Caco-2 (cell line): ENCODE measurements around the gene DNAAF8. TPM values are rescaled to one million over a fixed set of nuclear protein-coding genes. Genes with fewer than 3 reads are reported as not detected.

Source experiments
- BruUV-seq: library from RNA; stranded (reverse); fragments of 400-500 nt; replicated peaks from 2 replicates; lab custom pipeline; 2021; lab: Mats Ljungman, UMichigan
- CTCF ChIA-PET: fragments of 300-600 bp; sonication (Branson Sonifier 250); formaldehyde crosslinking; loops from one replicate; lab custom pipeline; 2022; ENCODE audit warnings: antibody characterized with exemption; lab: Charles Lee
- POLR2A ChIA-PET: fragments of 300-600 bp; sonication (Branson Sonifier 250); formaldehyde crosslinking; loops from one replicate; lab custom pipeline; 2022; ENCODE audit warnings: antibody characterized with exemption; lab: Charles Lee
- DNase-seq, 2 experiments: peaks; one replicate each; pipeline versions ENCODE4 v3.0.0 to v3.0.0-alpha.2; 2020 to 2022
- H3K27me3 ChIP-seq: replicated peaks from 2 replicates; pipeline ENCODE4 v1.6.0; 2011; ENCODE audit warnings: low read length; ENCODE audit not compliant: control insufficient read depth, insufficient read depth
- H3K36me3 ChIP-seq: 2 replicates; pipeline ENCODE4 v1.5.1; 2011; ENCODE audit warnings: low read length; ENCODE audit not compliant: control insufficient read depth, insufficient read depth
- H3K4me1 ChIP-seq: fragments of 250-450 bp; sonication (Bioruptor Pico); 2 replicates; pipeline ENCODE4 v1.5.1; 2020; ENCODE audit warnings: mild to moderate bottlenecking
- H3K4me3 ChIP-seq: 2 replicates; pipeline ENCODE4 v1.5.1; 2011; ENCODE audit warnings: low read depth, mild to moderate bottlenecking, control low read depth, low read length
- H3K9me3 ChIP-seq: fragments of 250-450 bp; sonication (Bioruptor Pico); 2 replicates; pipeline ENCODE4 v1.5.1; 2020; ENCODE audit warnings: mild to moderate bottlenecking, moderate library complexity
- H3K27ac Mint-ChIP-seq: one replicate; pipeline ENCODE4 v1.8.0; 2022; ENCODE audit warnings: mixed read lengths; ENCODE audit not compliant: unreplicated experiment
- H3K27me3 Mint-ChIP-seq: one replicate; pipeline ENCODE4 v1.8.0; 2022; ENCODE audit warnings: mixed read lengths; ENCODE audit not compliant: insufficient read depth, unreplicated experiment
- H3K36me3 Mint-ChIP-seq: one replicate; pipeline ENCODE4 v1.8.0; 2022; ENCODE audit warnings: mild to moderate bottlenecking, mixed read lengths; ENCODE audit not compliant: insufficient read depth, unreplicated experiment
- H3K4me1 Mint-ChIP-seq: one replicate; pipeline ENCODE4 v1.8.0; 2022; ENCODE audit warnings: low read depth, mixed read lengths; ENCODE audit not compliant: unreplicated experiment
- H3K4me3 Mint-ChIP-seq: one replicate; pipeline ENCODE4 v1.8.0; 2022; ENCODE audit warnings: mild to moderate bottlenecking, moderate library complexity, mixed read lengths; ENCODE audit not compliant: unreplicated experiment
- H3K9me3 Mint-ChIP-seq: one replicate; pipeline ENCODE4 v1.8.0; 2022; ENCODE audit warnings: mixed read lengths; ENCODE audit not compliant: unreplicated experiment
- intact Hi-C: fragments of 100-400 bp; cut with micrococcal nuclease; formaldehyde crosslinking; loops from one replicate; pipeline ENCODE4 v1.10.0; 2022; ENCODE audit not compliant: unreplicated experiment
- total RNA-seq: library from RNA; stranded (reverse); gene quantifications from 2 replicates; pipeline ENCODE4 v1.2.3, GENCODE V29; 2022
- TF ChIP-seq, protein P1 (sequence below), 2 experiments: fragments of 200-600 bp in 1 of 2; IDR thresholded peaks; 1 replicate in 1 of 2; 2 replicates in 1 of 2; pipeline versions ENCODE4 v1.5.1 to v1.8.0; 2011 to 2022; ENCODE audit warnings: antibody characterized with exemption in 1 of 2, control low read depth in 1 of 2, inconsistent platforms in 1 of 2, low read depth in 1 of 2, low read length in 1 of 2, mild to moderate bottlenecking in 1 of 2, moderate library complexity in 1 of 2; ENCODE audit not compliant: insufficient read depth in 1 of 2, severe bottlenecking in 1 of 2, unreplicated experiment in 1 of 2

Gene DNAAF8
- total RNA-seq, 1 experiment from 2014 or later = 0.54 TPM

GRCh38 chr16:4790871-4791270 lies 56.5 kb downstream of the DNAAF8 start:
- CTCF ChIA-PET = interaction anchor here (0.6 kb wide), 1 partner anchor 127 kb away, joined by 4 read pairs; no protein-coding TSS in a partner anchor

DNA sequence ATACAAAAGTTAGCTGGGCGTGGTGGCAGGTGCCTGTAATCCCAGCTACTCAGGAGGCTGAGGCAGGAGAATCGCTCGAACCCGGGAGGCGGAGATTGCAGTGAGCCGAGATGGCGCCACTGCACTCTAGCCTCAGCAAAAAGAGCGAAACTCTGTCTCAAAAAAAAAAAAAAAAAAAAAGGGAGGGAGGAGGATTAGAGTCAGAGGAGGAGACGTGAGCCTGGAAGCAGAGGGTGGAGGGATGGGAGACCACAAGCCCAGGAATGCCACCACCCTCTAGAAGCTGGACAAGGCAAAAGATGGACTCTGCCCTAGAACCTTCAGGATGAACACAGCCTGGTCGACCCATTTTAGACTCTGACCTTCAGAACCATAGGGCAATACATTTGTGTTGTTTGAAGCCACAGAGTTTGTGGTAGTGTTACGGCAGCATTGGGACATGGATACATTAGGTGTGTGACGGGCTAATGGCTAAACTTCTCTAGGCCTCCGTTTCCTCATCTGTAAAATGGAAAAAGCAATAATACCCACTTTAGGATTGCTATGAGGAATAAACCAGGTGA lies 58.7 kb downstream of the DNAAF8 start:
- H3K36me3 Mint-ChIP-seq = peaks cover 8% of the 10 kb centered on the region
- intact Hi-C loops = no loop called here
- CTCF ChIA-PET = no interaction called here
- no peaks in the 10 kb centered on the region for H3K36me3 ChIP-seq
- H3K27me3 ChIP-seq = no peaks in the 10 kb centered on the region
- peaks cover 24% of the 10 kb centered on the region for H3K4me1 ChIP-seq
- DNase-seq = no peak
- H3K4me3 Mint-ChIP-seq = no peak overlapping the region
- POLR2A ChIA-PET = no interaction called here
- no peaks in the 10 kb centered on the region for H3K9me3 Mint-ChIP-seq
- no peak overlapping the region for H3K4me3 ChIP-seq
- H3K4me1 Mint-ChIP-seq = peaks cover 7% of the 10 kb centered on the region
- no peaks in the 10 kb centered on the region for H3K9me3 ChIP-seq
- H3K27ac Mint-ChIP-seq = no peak overlapping the region
- TF ChIP-seq, protein P1, sequence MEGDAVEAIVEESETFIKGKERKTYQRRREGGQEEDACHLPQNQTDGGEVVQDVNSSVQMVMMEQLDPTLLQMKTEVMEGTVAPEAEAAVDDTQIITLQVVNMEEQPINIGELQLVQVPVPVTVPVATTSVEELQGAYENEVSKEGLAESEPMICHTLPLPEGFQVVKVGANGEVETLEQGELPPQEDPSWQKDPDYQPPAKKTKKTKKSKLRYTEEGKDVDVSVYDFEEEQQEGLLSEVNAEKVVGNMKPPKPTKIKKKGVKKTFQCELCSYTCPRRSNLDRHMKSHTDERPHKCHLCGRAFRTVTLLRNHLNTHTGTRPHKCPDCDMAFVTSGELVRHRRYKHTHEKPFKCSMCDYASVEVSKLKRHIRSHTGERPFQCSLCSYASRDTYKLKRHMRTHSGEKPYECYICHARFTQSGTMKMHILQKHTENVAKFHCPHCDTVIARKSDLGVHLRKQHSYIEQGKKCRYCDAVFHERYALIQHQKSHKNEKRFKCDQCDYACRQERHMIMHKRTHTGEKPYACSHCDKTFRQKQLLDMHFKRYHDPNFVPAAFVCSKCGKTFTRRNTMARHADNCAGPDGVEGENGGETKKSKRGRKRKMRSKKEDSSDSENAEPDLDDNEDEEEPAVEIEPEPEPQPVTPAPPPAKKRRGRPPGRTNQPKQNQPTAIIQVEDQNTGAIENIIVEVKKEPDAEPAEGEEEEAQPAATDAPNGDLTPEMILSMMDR (IDR thresholded peaks at IDR 0.05; ENCODE audit: insufficient read depth in 1 of 2, low read depth in 1 of 2, low read length in 1 of 2, severe bottlenecking in 1 of 2, unreplicated experiment in 1 of 2) = no peak
- H3K27me3 Mint-ChIP-seq = no peaks in the 10 kb centered on the region
- no TSS peak for BruUV-seq

More at GRCh38 chr16:4790871-4791270, 56.5 kb downstream of the DNAAF8 start:
- Mint-ChIP-seq H3K4me3 (no peak overlapping the region), H3K36me3 (peaks cover 8% of the 10 kb centered on the region), H3K27me3 (no peaks in the 10 kb centered on the region), H3K4me1 (peaks cover 12% of the 10 kb centered on the region), H3K9me3 (no peaks in the 10 kb centered on the region), H3K27ac (no peak overlapping the region)
- intact Hi-C loops = no loop called here
- Histone ChIP-seq H3K27me3 (no peaks in the 10 kb centered on the region), H3K4me3 (no peak overlapping the region), H3K4me1 (peaks cover 35% of the 10 kb centered on the region), H3K9me3 (no peaks in the 10 kb centered on the region), H3K36me3 (no peaks in the 10 kb centered on the region)
- POLR2A ChIA-PET = no interaction called here
- no TSS peak for BruUV-seq
- TF ChIP-seq, protein P1 (IDR thresholded peaks at IDR 0.05; ENCODE audit: insufficient read depth in 1 of 2, low read depth in 1 of 2, low read length in 1 of 2, severe bottlenecking in 1 of 2, unreplicated experiment in 1 of 2) = no peak
- no peak for DNase-seq

DNA sequence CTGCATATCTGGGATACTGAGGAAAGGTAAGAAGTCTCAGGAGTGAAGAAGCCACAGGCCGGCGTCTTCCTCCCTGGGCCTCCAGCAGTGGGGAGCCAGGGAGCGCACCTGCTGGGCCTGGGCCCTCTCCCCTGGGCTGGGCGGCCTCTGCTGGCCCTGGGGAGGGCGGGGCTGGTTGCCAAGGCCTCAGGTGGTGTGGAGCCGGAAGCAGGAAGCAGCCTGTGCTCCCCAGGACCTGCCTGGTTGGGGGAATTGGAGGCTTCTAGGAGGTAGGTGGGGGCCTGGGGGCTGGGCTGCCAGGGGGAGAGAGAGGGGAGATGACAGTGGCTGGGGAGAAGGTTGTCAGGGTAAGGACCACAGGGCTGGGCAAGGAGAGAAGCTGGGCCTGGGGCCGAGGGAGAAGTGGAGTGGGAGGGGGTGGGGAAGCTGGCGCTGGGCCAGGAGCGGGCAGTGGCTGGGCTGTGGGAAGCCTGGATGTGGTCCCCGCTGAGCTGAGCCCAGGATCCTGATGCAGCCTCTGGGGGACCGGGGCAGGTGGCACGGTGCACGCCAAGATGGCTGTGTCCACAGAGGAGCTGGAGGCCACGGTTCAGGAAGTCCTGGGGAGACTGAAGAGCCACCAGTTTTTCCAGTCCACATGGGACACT lies 61.0 kb downstream of the DNAAF8 start, which contains the start of gene SMIM22:
Gene SMIM22, plus strand, starts transcription at position 189 of the 647 bp plus-strand sequence. Its CDS starts 366 bp downstream, at position 555.
- no peaks in the 10 kb centered on the region for H3K9me3 ChIP-seq
- Mint-ChIP-seq H3K4me1 (no peaks in the 10 kb centered on the region), H3K9me3 (no peaks in the 10 kb centered on the region), H3K27me3 (no peaks in the 10 kb centered on the region), H3K27ac (no peak within 1 kb of the TSS), H3K4me3 (no peak within 1 kb of the TSS), H3K36me3 (peaks cover 4% of the 10 kb centered on the region)
- TF ChIP-seq, protein P1 (IDR thresholded peaks at IDR 0.05; ENCODE audit: insufficient read depth in 1 of 2, low read depth in 1 of 2, low read length in 1 of 2, severe bottlenecking in 1 of 2, unreplicated experiment in 1 of 2) = no peak
- peaks cover 2% of the 10 kb centered on the region; the same call in 1 of the 2 replicates for H3K4me1 ChIP-seq
- no peaks in the 10 kb centered on the region for H3K27me3 ChIP-seq
- BruUV-seq = no TSS peak
- no peak within 1 kb of the TSS for H3K4me3 ChIP-seq
- ChIA-PET CTCF (interaction anchor here (1.1 kb wide), 1 partner anchor 160 kb away, joined by 3 read pairs; no protein-coding TSS in a partner anchor), POLR2A (no interaction called here)
- no peak for DNase-seq
- intact Hi-C loops = no loop called here
- H3K36me3 ChIP-seq = no peaks in the 10 kb centered on the region
